IMR-90 (cell line): Measurements from ENCODE around the gene STAT3. TPM values are rescaled to one million over a fixed set of nuclear protein-coding genes. Genes with fewer than 3 reads are reported as not detected.

ENCODE experiments used
- ATAC-seq: fragments of 200-7000 bp; cut with Tn5 transposase; 2 replicates; pipeline ENCODE4 v1.9.1; 2020; ENCODE audit warnings: low read depth, mild to moderate bottlenecking, moderate library complexity
- BruUV-seq: library from RNA; stranded (reverse); fragments of 400-500 nt; replicated peaks from 2 replicates; lab custom pipeline; 2021; lab: Mats Ljungman, UMichigan
- CTCF ChIA-PET: fragments of 300-600 bp; formaldehyde crosslinking; extraction: SDS; loops from one replicate; lab custom pipeline; 2021; ENCODE audit warnings: antibody characterized with exemption; lab: Yijun Ruan, JAX
- POLR2A ChIA-PET: fragments of 300-600 bp; sonication (Branson Sonifier 250); formaldehyde crosslinking; loops from one replicate; lab custom pipeline; 2022; ENCODE audit warnings: antibody characterized with exemption; ENCODE audit not compliant: unreplicated experiment; lab: Charles Lee
- DNase-seq: peaks from one replicate; pipeline ENCODE4 v3.0.0; 2013
- H2AFZ ChIP-seq: replicated peaks from 2 replicates; pipeline ENCODE3; 2013; ENCODE audit warnings: low read length, mild to moderate bottlenecking; ENCODE audit not compliant: poor library complexity
- H2AK5ac ChIP-seq: 2 replicates; pipeline ENCODE4 v1.6.1; 2013; ENCODE audit warnings: low read depth, low read length, inconsistent platforms
- H2AK9ac ChIP-seq: replicated peaks from 2 replicates; pipeline ENCODE3; 2013; ENCODE audit warnings: mild to moderate bottlenecking, low read depth, low read length, moderate library complexity; ENCODE audit not compliant: poor library complexity
- H2BK120ac ChIP-seq: 2 replicates; pipeline ENCODE4 v1.6.1; 2013; ENCODE audit warnings: low read depth, low read length, inconsistent platforms
- H2BK15ac ChIP-seq: 3 replicates; pipeline ENCODE4 v1.6.1; 2013; ENCODE audit warnings: low read depth, low read length, inconsistent platforms
- H2BK20ac ChIP-seq: 2 replicates; pipeline ENCODE4 v1.6.1; 2013; ENCODE audit warnings: low read depth, mild to moderate bottlenecking, inconsistent platforms, low read length, moderate library complexity
- H2BK5ac ChIP-seq: 2 replicates; pipeline ENCODE4 v1.6.1; 2013; ENCODE audit warnings: mild to moderate bottlenecking, low read depth, low read length, inconsistent platforms; ENCODE audit not compliant: poor library complexity, severe bottlenecking
- H3K14ac ChIP-seq: replicated peaks from 2 replicates; pipeline ENCODE4 v1.6.1; 2013; ENCODE audit warnings: low read depth, low read length, inconsistent platforms
- H3K18ac ChIP-seq: 2 replicates; pipeline ENCODE4 v1.6.1; 2013; ENCODE audit warnings: low read depth, low read length, control low read depth
- H3K23ac ChIP-seq: 2 replicates; pipeline ENCODE4 v1.6.1; 2013; ENCODE audit warnings: low read depth, low read length, inconsistent platforms
- H3K27ac ChIP-seq: 2 replicates; pipeline ENCODE4 v1.5.1; 2013; ENCODE audit warnings: mild to moderate bottlenecking, control low read depth, low read length; ENCODE audit not compliant: insufficient read depth
- H3K27me3 ChIP-seq: 2 replicates; pipeline ENCODE4 v1.6.1; 2013; ENCODE audit warnings: low read length; ENCODE audit not compliant: control insufficient read depth, insufficient read depth
- H3K36me3 ChIP-seq: 2 replicates; pipeline ENCODE4 v1.6.1; 2013; ENCODE audit warnings: low read length, mixed read lengths; ENCODE audit not compliant: control insufficient read depth, insufficient read depth
- H3K4ac ChIP-seq: 2 replicates; pipeline ENCODE4 v1.6.1; 2013; ENCODE audit warnings: low read depth, low read length, inconsistent platforms
- H3K4me1 ChIP-seq: 2 replicates; pipeline ENCODE4 v1.6.1; 2013; ENCODE audit warnings: low read length, mixed read lengths; ENCODE audit not compliant: control insufficient read depth, insufficient read depth
- H3K4me2 ChIP-seq: 2 replicates; pipeline ENCODE4 v1.6.1; 2013; ENCODE audit warnings: low read depth, mild to moderate bottlenecking, control low read depth, low read length, moderate library complexity
- H3K4me3 ChIP-seq: 2 replicates; pipeline ENCODE4 v1.5.1; 2013; ENCODE audit warnings: low read depth, mild to moderate bottlenecking, control low read depth, low read length, moderate library complexity; ENCODE audit not compliant: insufficient read depth
- H3K56ac ChIP-seq: 2 replicates; pipeline ENCODE4 v1.6.1; 2013; ENCODE audit warnings: low read length, inconsistent platforms; ENCODE audit not compliant: insufficient read depth; ENCODE audit errors: extremely low read depth
- H3K79me1 ChIP-seq, 2 experiments: 2 replicates each; pipeline ENCODE4 v1.6.1; 2013; ENCODE audit warnings: low read length in 2 of 2, inconsistent platforms in 1 of 2, low read depth in 1 of 2
- H3K9ac ChIP-seq: 2 replicates; pipeline ENCODE4 v1.6.1; 2013; ENCODE audit warnings: low read depth, low read length, control low read depth
- H3K9me1 ChIP-seq: 2 replicates; pipeline ENCODE4 v1.6.1; 2013; ENCODE audit warnings: low read length, inconsistent platforms; ENCODE audit not compliant: insufficient read depth
- H3K9me3 ChIP-seq: 2 replicates; pipeline ENCODE4 v1.6.1; 2013; ENCODE audit warnings: low read length; ENCODE audit not compliant: control insufficient read depth, insufficient read depth
- H4K20me1 ChIP-seq: 2 replicates; pipeline ENCODE4 v1.6.1; 2013; ENCODE audit warnings: low read length, inconsistent platforms; ENCODE audit not compliant: insufficient read depth
- H4K5ac ChIP-seq: 2 replicates; pipeline ENCODE4 v1.6.1; 2013; ENCODE audit warnings: mild to moderate bottlenecking, low read depth, low read length, control low read depth
- H4K8ac ChIP-seq, 2 experiments: 2 replicates each; pipeline ENCODE4 v1.6.1; 2013; ENCODE audit warnings: low read depth in 2 of 2, low read length in 2 of 2, control low read depth in 1 of 2, inconsistent platforms in 1 of 2
- H4K91ac ChIP-seq: 2 replicates; pipeline ENCODE4 v1.6.1; 2013; ENCODE audit warnings: low read depth, low read length, inconsistent platforms; ENCODE audit not compliant: insufficient read depth
- MXI1 ChIP-seq: IDR thresholded peaks from 2 replicates; pipeline ENCODE4 v1.6.1; 2012; ENCODE audit warnings: low read depth, mild to moderate bottlenecking, low read length, moderate library complexity, borderline replicate concordance
- WGBS, 2 experiments: methylation state at CpG; one replicate each; pipeline versions ENCODE4 v1.1.5 to v1.1.7; 2013; ENCODE audit warnings: missing lambda C conversion rate in 2 of 2; ENCODE audit not compliant: insufficient read length in 1 of 2; ENCODE audit errors: extremely low coverage in 2 of 2; 5-methylcytosine and 5-hydroxymethylcytosine counted together
- dilution Hi-C: fragments of 300-500 bp; cut with HindIII; formaldehyde crosslinking; loops from one replicate; pipeline ENCODE4 v1.14.3; 2018; ENCODE audit warnings: low sequenced_read_pairs; ENCODE audit not compliant: unreplicated experiment
- in situ Hi-C: fragments of 300-500 bp; cut with MboI; formaldehyde crosslinking; loops from 3 replicates; pipeline ENCODE4 v1.14.3; 2019; ENCODE audit warnings: low sequenced_read_pairs, inconsistent platforms, mixed read lengths
- intact Hi-C: fragments of 100-400 bp; cut with micrococcal nuclease; formaldehyde crosslinking; loops from 2 replicates; pipeline ENCODE4 v1.10.0; 2022
- polyA plus RNA-seq, 3 experiments: library from polyadenylated mRNA; depleted of rRNA; stranded (reverse); fragments of >200 nt; gene quantifications; 2 replicates each; pipeline ENCODE4 v1.2.3, GENCODE V29; 2012; ENCODE audit warnings: low replicate concordance in 1 of 3
- total RNA-seq: library from RNA; depleted of rRNA; stranded (reverse); fragments of >200 nt; gene quantifications from 2 replicates; pipeline ENCODE4 v1.2.3, GENCODE V29; 2012
- TF ChIP-seq, protein P1 (sequence below): fragments of 150-350 bp; IDR thresholded peaks from 2 replicates; pipeline ENCODE4 v1.6.1; 2017; ENCODE audit warnings: mild to moderate bottlenecking, antibody characterized with exemption, low read length, low read depth

The STAT3 gene
- total and polyA plus RNA-seq, 2 of the 4 experiments (the other 2 are of a cell fraction): 47.2 to 66.3 TPM

DNA sequence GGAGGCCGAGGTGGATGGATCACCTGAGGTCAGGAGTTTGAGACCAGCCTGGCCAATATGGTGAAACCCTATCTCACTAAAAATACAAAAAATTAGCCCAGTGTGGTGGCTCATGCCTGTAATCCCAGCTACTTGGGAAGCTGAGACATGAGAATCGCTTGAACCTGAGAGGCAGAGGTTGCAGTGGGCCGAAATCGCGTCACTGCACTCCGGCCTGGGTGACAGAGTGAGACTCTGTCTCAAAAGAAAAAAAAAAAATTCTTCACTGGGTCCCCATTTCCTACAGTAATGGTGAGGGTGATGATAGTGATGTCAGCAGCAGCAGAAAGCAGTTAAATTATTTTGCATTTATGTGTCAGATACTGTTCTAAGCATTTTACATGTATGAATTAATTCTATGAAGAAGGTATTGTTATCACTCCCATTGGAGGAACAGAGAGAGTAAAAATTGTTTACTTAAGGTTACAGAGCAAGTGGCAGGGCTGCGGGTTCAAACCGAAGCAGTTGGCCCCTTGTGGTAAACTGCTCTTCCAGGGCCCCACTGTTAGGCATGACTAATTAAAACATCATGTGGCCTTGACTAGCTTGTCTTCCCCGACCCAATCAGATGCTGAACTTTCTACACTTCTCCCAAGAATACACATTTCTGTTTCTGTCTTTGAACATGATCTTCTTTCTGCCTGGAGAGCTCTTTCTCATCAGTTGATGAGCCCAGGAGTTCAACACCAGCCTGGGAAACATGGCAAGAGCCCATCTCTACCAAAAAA is 45.8 kb downstream of the STAT3 start:
- ChIA-PET POLR2A (interaction anchor here (0.6 kb wide), 1 partner anchor 176 kb away, joined by 3 read pairs; no protein-coding TSS in a partner anchor), CTCF (interaction anchor here (0.5 to 1.0 kb wide), 4 partner anchors 9 to 322 kb away, joined by 3 to 9 read pairs (median 4); partner anchors contain the start of gene NKIRAS2)
- Histone ChIP-seq H4K8ac (no peak overlapping the region), H2BK5ac (peak overlapping the region; percentile 18), H2AK9ac (no peak overlapping the region), H3K18ac (no peak overlapping the region), H3K14ac (no peak overlapping the region), H3K4me1 (peaks cover 17% of the 10 kb centered on the region), H3K4me3 (no peak overlapping the region), H2AK5ac (no peak overlapping the region), H2BK20ac (no peak overlapping the region), H2AFZ (no peak overlapping the region), H3K9me3 (no peaks in the 10 kb centered on the region), H3K27me3 (no peaks in the 10 kb centered on the region), H3K27ac (0 out of 2 replicates have a peak overlapping the region, but pooled peaks have one; percentile 14), H3K9me1 (peaks cover 19% of the 10 kb centered on the region), H2BK120ac (no peak overlapping the region), H3K4ac (no peak overlapping the region), H4K5ac (no peak overlapping the region), H3K23ac (no peak overlapping the region), H3K56ac (no peak overlapping the region), H3K79me1 (peaks cover 33 to 68% of the 10 kb centered on the region in 2 experiments), H4K91ac (no peak overlapping the region), H3K36me3 (peaks cover 50% of the 10 kb centered on the region), H2BK15ac (no peak overlapping the region), H3K9ac (no peak overlapping the region), H3K4me2 (no peak overlapping the region), H4K20me1 (peaks cover 39% of the 10 kb centered on the region; the same call in 1 of the 2 replicates)
- no peak for TF ChIP-seq MXI1
- TF ChIP-seq, protein P1, sequence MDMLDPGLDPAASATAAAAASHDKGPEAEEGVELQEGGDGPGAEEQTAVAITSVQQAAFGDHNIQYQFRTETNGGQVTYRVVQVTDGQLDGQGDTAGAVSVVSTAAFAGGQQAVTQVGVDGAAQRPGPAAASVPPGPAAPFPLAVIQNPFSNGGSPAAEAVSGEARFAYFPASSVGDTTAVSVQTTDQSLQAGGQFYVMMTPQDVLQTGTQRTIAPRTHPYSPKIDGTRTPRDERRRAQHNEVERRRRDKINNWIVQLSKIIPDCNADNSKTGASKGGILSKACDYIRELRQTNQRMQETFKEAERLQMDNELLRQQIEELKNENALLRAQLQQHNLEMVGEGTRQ: peak; percentile 55; the same call in 1 of the 2 replicates
- WGBS, 2 experiments: 18% methylated on average over 3 of the region's 9 CpGs; no CpG with 5 or more reads in 1 of the 2 experiments
- dilution Hi-C loops (no loop called here), intact Hi-C loops (no loop called here), in situ Hi-C loops (no loop called here)
- ATAC-seq (peak; percentile 81), DNase-seq (peak; percentile 71)
- TSS peak; percentile 14 for BruUV-seq
